GM23338 (cell line): ENCODE measurements around the gene PARD3. TPM values are rescaled to one million over a fixed set of nuclear protein-coding genes. Genes with fewer than 3 reads are reported as not detected.
A peak's percentile ranks its signal among the peaks of the same experiment; 100 is the strongest.

Experiments
- ATAC-seq: fragments of 200-7000 bp; cut with Tn5 transposase; 3 replicates; pipeline ENCODE4 v1.9.1; 2020
- DNase-seq: peaks from one replicate; pipeline ENCODE4 v3.0.0-alpha.2; 2015; ENCODE audit warnings: low spot score
- H2AFZ ChIP-seq: fragments of 200-600 bp; sonication (generic); 2 replicates; pipeline ENCODE4 v1.8.0; 2016; ENCODE audit warnings: antibody characterized with exemption, mild to moderate bottlenecking, moderate library complexity
- H3F3A ChIP-seq: fragments of 200-600 bp; sonication (generic); replicated peaks from 2 replicates; pipeline ENCODE4 v1.8.0; 2017; ENCODE audit warnings: antibody characterized with exemption, mixed run types, low read depth
- H3K27ac ChIP-seq: fragments of 200-600 bp; sonication (generic); 2 replicates; pipeline ENCODE4 v1.6.1; 2016; ENCODE audit warnings: low read depth
- H3K27me3 ChIP-seq: fragments of 200-600 bp; sonication (generic); 2 replicates; pipeline ENCODE4 v1.8.0; 2016; ENCODE audit warnings: mild to moderate bottlenecking, mixed run types, moderate library complexity; ENCODE audit not compliant: insufficient read depth
- H3K36me3 ChIP-seq: fragments of 200-600 bp; sonication (generic); 2 replicates; pipeline ENCODE4 v1.8.0; 2016; ENCODE audit warnings: mild to moderate bottlenecking; ENCODE audit not compliant: insufficient read depth
- H3K4me1 ChIP-seq: fragments of 200-600 bp; sonication (generic); 2 replicates; pipeline ENCODE4 v1.8.0; 2016; ENCODE audit warnings: mild to moderate bottlenecking, moderate library complexity; ENCODE audit not compliant: insufficient read depth
- H3K4me2 ChIP-seq: fragments of 200-600 bp; sonication (generic); 2 replicates; pipeline ENCODE4 v1.7.1; 2017; ENCODE audit warnings: mixed run types
- H3K4me3 ChIP-seq: fragments of 200-600 bp; sonication (generic); 2 replicates; pipeline ENCODE4 v1.6.1; 2016; ENCODE audit warnings: mixed run types
- H3K79me2 ChIP-seq: fragments of 200-600 bp; sonication (generic); replicated peaks from 2 replicates; pipeline ENCODE4 v1.8.0; 2017; ENCODE audit warnings: mild to moderate bottlenecking; ENCODE audit not compliant: insufficient read depth
- H3K9me2 ChIP-seq: fragments of 200-600 bp; sonication (generic); 2 replicates; pipeline ENCODE4 v1.8.0; 2017; ENCODE audit not compliant: insufficient read depth
- H4K20me1 ChIP-seq: fragments of 200-600 bp; sonication (generic); replicated peaks from 2 replicates; pipeline ENCODE4 v1.8.0; 2017; ENCODE audit warnings: mild to moderate bottlenecking; ENCODE audit not compliant: insufficient read depth
- H3K27ac Mint-ChIP-seq: 2 replicates; pipeline ENCODE4 v1.8.0; 2020; ENCODE audit warnings: inconsistent platforms, mild to moderate bottlenecking, moderate library complexity, mixed read lengths
- H3K27me3 Mint-ChIP-seq: 3 replicates; pipeline ENCODE4 v1.8.0; 2022; ENCODE audit warnings: low read depth, mild to moderate bottlenecking, moderate library complexity, mixed read lengths, inconsistent platforms; ENCODE audit not compliant: insufficient read depth, poor library complexity
- H3K36me3 Mint-ChIP-seq: 3 replicates; pipeline ENCODE4 v1.8.0; 2021; ENCODE audit warnings: low read depth, mild to moderate bottlenecking, inconsistent platforms, moderate library complexity, mixed read lengths
- H3K4me1 Mint-ChIP-seq: 3 replicates; pipeline ENCODE4 v1.8.0; 2020; ENCODE audit warnings: mild to moderate bottlenecking, inconsistent platforms, mixed read lengths
- H3K4me3 Mint-ChIP-seq: 3 replicates; pipeline ENCODE4 v1.8.0; 2021; ENCODE audit warnings: moderate library complexity, mild to moderate bottlenecking, inconsistent platforms, mixed read lengths
- H3K9me3 Mint-ChIP-seq: 3 replicates; pipeline ENCODE4 v1.8.0; 2020; ENCODE audit warnings: moderate library complexity, mild to moderate bottlenecking, inconsistent platforms, mixed read lengths
- CREB1 ChIP-seq: fragments of 250-450 bp; sonication (Bioruptor Pico); IDR thresholded peaks from 2 replicates; pipeline ENCODE4 v1.5.0; 2020; ENCODE audit warnings: low read depth, mild to moderate bottlenecking, moderate library complexity
- CTCF ChIP-seq, 2 experiments: fragments of 200-600 bp in 1 of 2; sonication (generic) in 1 of 2; conservative IDR thresholded peaks; 2 replicates each; pipeline versions ENCODE4 v1.5.1 to v1.6.1; 2016 to 2017; ENCODE audit warnings: antibody characterized with exemption in 2 of 2, low read depth in 2 of 2, mild to moderate bottlenecking in 2 of 2, moderate library complexity in 1 of 2
- EZH2 ChIP-seq: fragments of 200-600 bp; sonication (generic); IDR thresholded peaks from one replicate; pipeline ENCODE4 v1.8.0; 2017; ENCODE audit warnings: antibody characterized with exemption, mild to moderate bottlenecking, low read depth; ENCODE audit not compliant: unreplicated experiment
- EZH2phosphoT487 ChIP-seq: fragments of 200-600 bp; sonication (generic); IDR thresholded peaks from one replicate; pipeline ENCODE4 v1.8.1; 2018; ENCODE audit warnings: antibody characterized with exemption; ENCODE audit not compliant: unreplicated experiment
- JUNB ChIP-seq: IDR thresholded peaks from one replicate; pipeline ENCODE4 v1.6.1; 2016; ENCODE audit warnings: antibody characterized with exemption; ENCODE audit not compliant: unreplicated experiment
- NANOG ChIP-seq: IDR thresholded peaks from 2 replicates; pipeline ENCODE4 v1.6.1; 2016; ENCODE audit warnings: antibody characterized with exemption, borderline replicate concordance
- POLR2AphosphoS5 ChIP-seq: IDR thresholded peaks from 2 replicates; pipeline ENCODE4 v1.6.1; 2016; ENCODE audit warnings: antibody characterized with exemption, low read depth
- REST ChIP-seq: IDR thresholded peaks from one replicate; pipeline ENCODE4 v1.6.1; 2018; ENCODE audit warnings: antibody characterized with exemption; ENCODE audit not compliant: unreplicated experiment
- STAT1 ChIP-seq: IDR thresholded peaks from one replicate; pipeline ENCODE4 v1.6.1; 2016; ENCODE audit warnings: antibody characterized with exemption; ENCODE audit not compliant: unreplicated experiment
- ZNF114 ChIP-seq: fragments of 250-450 bp; sonication (Bioruptor Pico); IDR thresholded peaks from 2 replicates; pipeline ENCODE4 v1.5.0; 2020; ENCODE audit warnings: mild to moderate bottlenecking, moderate library complexity
- ZNF331 ChIP-seq: fragments of 250-450 bp; sonication (Bioruptor Pico); IDR thresholded peaks from 2 replicates; pipeline ENCODE4 v1.5.0; 2020; ENCODE audit warnings: low read depth, mild to moderate bottlenecking, moderate library complexity
- polyA plus RNA-seq: library from polyadenylated mRNA; unstranded; fragments of >200 nt; fragmentation: Nextera tagmentation; extraction: Ambion mirVana; gene quantifications from 2 replicates; pipeline ENCODE4 v1.2.1, GENCODE V29; 2016
- total RNA-seq: library from RNA; depleted of rRNA; stranded (reverse); fragments of >200 nt; shearing (Covaris generic); gene quantifications from 2 replicates; pipeline ENCODE4 v1.2.3, GENCODE V29; 2014
- TF ChIP-seq, protein P1 (sequence below): fragments of 250-450 bp; sonication (Bioruptor Pico); IDR thresholded peaks from 2 replicates; pipeline ENCODE4 v1.5.0; 2020; ENCODE audit warnings: mild to moderate bottlenecking, moderate library complexity
- TF ChIP-seq, protein P2 (sequence below): IDR thresholded peaks from 2 replicates; pipeline ENCODE4 v1.6.1; 2016; ENCODE audit warnings: antibody characterized with exemption

The PARD3 gene
- total and polyA plus RNA-seq, 2 experiments from 2014 or later, result 30.2 to 51.4 TPM

GRCh38 chr10:34520510-34520909, 294.6 kb downstream of the PARD3 start:
- H3K4me1 Mint-ChIP-seq, result peaks cover 23% of the 10 kb centered on the region
- no peak overlapping the region for H3K4me3 Mint-ChIP-seq

More at GRCh38 chr10:34520510-34520909, 294.6 kb downstream of the PARD3 start:
- Histone ChIP-seq H3K4me3 (no peak overlapping the region), H3F3A (no peaks in the 10 kb centered on the region), H3K79me2 (peaks cover 58% of the 10 kb centered on the region), H3K4me2 (no peak overlapping the region), H3K27me3 (no peaks in the 10 kb centered on the region), H2AFZ (no peak overlapping the region), H3K36me3 (no peaks in the 10 kb centered on the region), H4K20me1 (no peaks in the 10 kb centered on the region), H3K9me2 (no peaks in the 10 kb centered on the region), H3K4me1 (no peaks in the 10 kb centered on the region), H3K27ac (no peak overlapping the region)
- peak overlapping the region; percentile 71; the same call in 1 of the 2 replicates for H3K27ac Mint-ChIP-seq
- H3K27me3 Mint-ChIP-seq, result peaks cover 2% of the 10 kb centered on the region
- no peaks in the 10 kb centered on the region; the same call in 2 of the 3 replicates for H3K36me3 Mint-ChIP-seq
- no peaks in the 10 kb centered on the region for H3K9me3 Mint-ChIP-seq
- no peak for ATAC-seq
- no peak for DNase-seq
- TF ChIP-seq POLR2AphosphoS5 (no peak), CTCF (conservative IDR thresholded peaks at IDR 0.05; ENCODE audit: low read depth in 2 of 2) (no peak), EZH2phosphoT487 (no peak), JUNB (no peak), STAT1 (no peak), ZNF331 (no peak), REST (no peak), CREB1 (no peak), NANOG (no peak), ZNF114 (CRISPR knock-in tag) (no peak), EZH2 (no peak)
- TF ChIP-seq, protein P1, sequence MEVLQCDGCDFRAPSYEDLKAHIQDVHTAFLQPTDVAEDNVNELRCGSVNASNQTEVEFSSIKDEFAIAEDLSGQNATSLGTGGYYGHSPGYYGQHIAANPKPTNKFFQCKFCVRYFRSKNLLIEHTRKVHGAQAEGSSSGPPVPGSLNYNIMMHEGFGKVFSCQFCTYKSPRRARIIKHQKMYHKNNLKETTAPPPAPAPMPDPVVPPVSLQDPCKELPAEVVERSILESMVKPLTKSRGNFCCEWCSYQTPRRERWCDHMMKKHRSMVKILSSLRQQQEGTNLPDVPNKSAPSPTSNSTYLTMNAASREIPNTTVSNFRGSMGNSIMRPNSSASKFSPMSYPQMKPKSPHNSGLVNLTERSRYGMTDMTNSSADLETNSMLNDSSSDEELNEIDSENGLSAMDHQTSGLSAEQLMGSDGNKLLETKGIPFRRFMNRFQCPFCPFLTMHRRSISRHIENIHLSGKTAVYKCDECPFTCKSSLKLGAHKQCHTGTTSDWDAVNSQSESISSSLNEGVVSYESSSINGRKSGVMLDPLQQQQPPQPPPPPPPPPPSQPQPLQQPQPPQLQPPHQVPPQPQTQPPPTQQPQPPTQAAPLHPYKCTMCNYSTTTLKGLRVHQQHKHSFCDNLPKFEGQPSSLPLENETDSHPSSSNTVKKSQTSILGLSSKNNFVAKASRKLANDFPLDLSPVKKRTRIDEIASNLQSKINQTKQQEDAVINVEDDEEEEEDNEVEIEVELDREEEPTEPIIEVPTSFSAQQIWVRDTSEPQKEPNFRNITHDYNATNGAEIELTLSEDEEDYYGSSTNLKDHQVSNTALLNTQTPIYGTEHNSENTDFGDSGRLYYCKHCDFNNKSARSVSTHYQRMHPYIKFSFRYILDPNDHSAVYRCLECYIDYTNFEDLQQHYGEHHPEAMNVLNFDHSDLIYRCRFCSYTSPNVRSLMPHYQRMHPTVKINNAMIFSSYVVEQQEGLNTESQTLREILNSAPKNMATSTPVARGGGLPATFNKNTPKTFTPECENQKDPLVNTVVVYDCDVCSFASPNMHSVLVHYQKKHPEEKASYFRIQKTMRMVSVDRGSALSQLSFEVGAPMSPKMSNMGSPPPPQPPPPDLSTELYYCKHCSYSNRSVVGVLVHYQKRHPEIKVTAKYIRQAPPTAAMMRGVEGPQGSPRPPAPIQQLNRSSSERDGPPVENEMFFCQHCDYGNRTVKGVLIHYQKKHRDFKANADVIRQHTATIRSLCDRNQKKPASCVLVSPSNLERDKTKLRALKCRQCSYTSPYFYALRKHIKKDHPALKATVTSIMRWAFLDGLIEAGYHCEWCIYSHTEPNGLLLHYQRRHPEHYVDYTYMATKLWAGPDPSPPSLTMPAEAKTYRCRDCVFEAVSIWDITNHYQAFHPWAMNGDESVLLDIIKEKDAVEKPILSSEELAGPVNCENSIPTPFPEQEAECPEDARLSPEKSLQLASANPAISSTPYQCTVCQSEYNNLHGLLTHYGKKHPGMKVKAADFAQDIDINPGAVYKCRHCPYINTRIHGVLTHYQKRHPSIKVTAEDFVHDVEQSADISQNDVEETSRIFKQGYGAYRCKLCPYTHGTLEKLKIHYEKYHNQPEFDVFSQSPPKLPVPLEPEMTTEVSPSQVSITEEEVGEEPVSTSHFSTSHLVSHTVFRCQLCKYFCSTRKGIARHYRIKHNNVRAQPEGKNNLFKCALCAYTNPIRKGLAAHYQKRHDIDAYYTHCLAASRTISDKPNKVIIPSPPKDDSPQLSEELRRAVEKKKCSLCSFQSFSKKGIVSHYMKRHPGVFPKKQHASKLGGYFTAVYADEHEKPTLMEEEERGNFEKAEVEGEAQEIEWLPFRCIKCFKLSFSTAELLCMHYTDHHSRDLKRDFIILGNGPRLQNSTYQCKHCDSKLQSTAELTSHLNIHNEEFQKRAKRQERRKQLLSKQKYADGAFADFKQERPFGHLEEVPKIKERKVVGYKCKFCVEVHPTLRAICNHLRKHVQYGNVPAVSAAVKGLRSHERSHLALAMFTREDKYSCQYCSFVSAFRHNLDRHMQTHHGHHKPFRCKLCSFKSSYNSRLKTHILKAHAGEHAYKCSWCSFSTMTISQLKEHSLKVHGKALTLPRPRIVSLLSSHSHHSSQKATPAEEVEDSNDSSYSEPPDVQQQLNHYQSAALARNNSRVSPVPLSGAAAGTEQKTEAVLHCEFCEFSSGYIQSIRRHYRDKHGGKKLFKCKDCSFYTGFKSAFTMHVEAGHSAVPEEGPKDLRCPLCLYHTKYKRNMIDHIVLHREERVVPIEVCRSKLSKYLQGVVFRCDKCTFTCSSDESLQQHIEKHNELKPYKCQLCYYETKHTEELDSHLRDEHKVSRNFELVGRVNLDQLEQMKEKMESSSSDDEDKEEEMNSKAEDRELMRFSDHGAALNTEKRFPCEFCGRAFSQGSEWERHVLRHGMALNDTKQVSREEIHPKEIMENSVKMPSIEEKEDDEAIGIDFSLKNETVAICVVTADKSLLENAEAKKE, result no peak
- TF ChIP-seq, protein P2, sequence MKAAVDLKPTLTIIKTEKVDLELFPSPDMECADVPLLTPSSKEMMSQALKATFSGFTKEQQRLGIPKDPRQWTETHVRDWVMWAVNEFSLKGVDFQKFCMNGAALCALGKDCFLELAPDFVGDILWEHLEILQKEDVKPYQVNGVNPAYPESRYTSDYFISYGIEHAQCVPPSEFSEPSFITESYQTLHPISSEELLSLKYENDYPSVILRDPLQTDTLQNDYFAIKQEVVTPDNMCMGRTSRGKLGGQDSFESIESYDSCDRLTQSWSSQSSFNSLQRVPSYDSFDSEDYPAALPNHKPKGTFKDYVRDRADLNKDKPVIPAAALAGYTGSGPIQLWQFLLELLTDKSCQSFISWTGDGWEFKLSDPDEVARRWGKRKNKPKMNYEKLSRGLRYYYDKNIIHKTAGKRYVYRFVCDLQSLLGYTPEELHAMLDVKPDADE, result no peak
